Stimulated activated naive CD8-positive, alpha-beta T cell treated with anti-CD3 and anti-CD28 coated beads, Interleukin-15, Interleukin-2, amounts not matched to agents 100 ng/mL and 50 ng/mL, for 24 hours (primary cell): ENCODE measurements around the gene OGFOD3.
"Not testable (repeated sequence)": the region's sequence is repeated elsewhere in the genome, so short reads cannot be mapped to it uniquely, and the experiment has no call there.

Experiments used
- H3K27ac Mint-ChIP-seq: one replicate; pipeline ENCODE4 v1.8.0; 2021; ENCODE audit warnings: mild to moderate bottlenecking, mixed read lengths
- H3K27me3 Mint-ChIP-seq: one replicate; pipeline ENCODE4 v1.8.0; 2021; ENCODE audit warnings: mixed read lengths
- H3K36me3 Mint-ChIP-seq: one replicate; pipeline ENCODE4 v1.8.0; 2021; ENCODE audit warnings: low read depth, mixed read lengths
- H3K4me1 Mint-ChIP-seq: one replicate; pipeline ENCODE4 v1.8.0; 2021; ENCODE audit warnings: low read depth, mixed read lengths
- H3K4me3 Mint-ChIP-seq: one replicate; pipeline ENCODE4 v1.8.0; 2021; ENCODE audit warnings: mild to moderate bottlenecking, mixed read lengths
- H3K9me3 Mint-ChIP-seq: one replicate; pipeline ENCODE4 v1.8.0; 2021; ENCODE audit warnings: mixed read lengths

OGFOD3 gene

GRCh38 chr17:82356845-82357355 lies 61.5 kb downstream of the OGFOD3 start:
- Mint-ChIP-seq H3K27me3 (peaks cover 18% of the 10 kb centered on the region), H3K27ac (no peak overlapping the region), H3K4me3 (no peak overlapping the region), H3K36me3 (no peaks in the 10 kb centered on the region), H3K4me1 (peaks cover 10% of the 10 kb centered on the region), H3K9me3 (no peaks in the 10 kb centered on the region)

- no peaks in the 10 kb centered on the region for H3K36me3 Mint-ChIP-seq
- no peak overlapping the region for H3K4me3 Mint-ChIP-seq
- peaks cover 18% of the 10 kb centered on the region for H3K27me3 Mint-ChIP-seq
- peaks cover 19% of the 10 kb centered on the region for H3K4me1 Mint-ChIP-seq
- H3K27ac Mint-ChIP-seq: no peak overlapping the region
- H3K9me3 Mint-ChIP-seq: no peaks in the 10 kb centered on the region
Observed at GRCh38 chr17:82355770-82356427, 62.5 kb downstream of the OGFOD3 start.

- H3K27ac Mint-ChIP-seq: no peak overlapping the region
- peaks cover 18% of the 10 kb centered on the region for H3K27me3 Mint-ChIP-seq
- no peaks in the 10 kb centered on the region for H3K36me3 Mint-ChIP-seq
- peaks cover 19% of the 10 kb centered on the region for H3K4me1 Mint-ChIP-seq
- no peak overlapping the region for H3K4me3 Mint-ChIP-seq
- H3K9me3 Mint-ChIP-seq: no peaks in the 10 kb centered on the region
Observed at GRCh38 chr17:82354804-82355308, 63.5 kb downstream of the OGFOD3 start.

GRCh38 chr17:82353484-82353883 lies 64.9 kb downstream of the OGFOD3 start:
- H3K36me3 Mint-ChIP-seq: no peaks in the 10 kb centered on the region
- peaks cover 15% of the 10 kb centered on the region for H3K4me1 Mint-ChIP-seq
- no peak overlapping the region for H3K4me3 Mint-ChIP-seq
- H3K9me3 Mint-ChIP-seq: no peaks in the 10 kb centered on the region
- H3K27me3 Mint-ChIP-seq: peaks cover 18% of the 10 kb centered on the region
- no peak overlapping the region for H3K27ac Mint-ChIP-seq

- peaks cover 10% of the 10 kb centered on the region for H3K27me3 Mint-ChIP-seq
- H3K4me3 Mint-ChIP-seq: no peak overlapping the region
- H3K36me3 Mint-ChIP-seq: no peaks in the 10 kb centered on the region
- no peak overlapping the region for H3K27ac Mint-ChIP-seq
- H3K4me1 Mint-ChIP-seq: peaks cover 10% of the 10 kb centered on the region
- no peaks in the 10 kb centered on the region for H3K9me3 Mint-ChIP-seq
Observed at GRCh38 chr17:82351713-82352488, 66.5 kb downstream of the OGFOD3 start.

GRCh38 chr17:82351254-82351712 lies 67.1 kb downstream of the OGFOD3 start:
- Mint-ChIP-seq H3K4me1 (peaks cover 16% of the 10 kb centered on the region), H3K4me3 (no peak overlapping the region), H3K27me3 (peaks cover 13% of the 10 kb centered on the region), H3K27ac (no peak overlapping the region), H3K36me3 (no peaks in the 10 kb centered on the region), H3K9me3 (no peaks in the 10 kb centered on the region)

GRCh38 chr17:82350182-82351030 lies 68.0 kb downstream of the OGFOD3 start:
- H3K9me3 Mint-ChIP-seq: no peaks in the 10 kb centered on the region

GRCh38 chr17:82349287-82349701 lies 69.1 kb downstream of the OGFOD3 start:
- Mint-ChIP-seq H3K4me1 (peaks cover 17% of the 10 kb centered on the region), H3K4me3 (no peak overlapping the region), H3K36me3 (no peaks in the 10 kb centered on the region), H3K27ac (no peak overlapping the region), H3K27me3 (peaks cover 8% of the 10 kb centered on the region), H3K9me3 (no peaks in the 10 kb centered on the region)

More at GRCh38 chr17:82350182-82351030, 68.0 kb downstream of the OGFOD3 start:
- Mint-ChIP-seq H3K4me3 (no peak overlapping the region), H3K36me3 (no peaks in the 10 kb centered on the region), H3K27me3 (peaks cover 9% of the 10 kb centered on the region), H3K27ac (no peak overlapping the region), H3K4me1 (peaks cover 17% of the 10 kb centered on the region)

- Mint-ChIP-seq H3K36me3 (no peaks in the 10 kb centered on the region), H3K4me3 (no peak overlapping the region), H3K27ac (peak overlapping the region; percentile 65), H3K4me1 (peaks cover 17% of the 10 kb centered on the region), H3K9me3 (no peaks in the 10 kb centered on the region), H3K27me3 (peaks cover 8% of the 10 kb centered on the region)
Observed at GRCh38 chr17:82348866-82349265, 69.5 kb downstream of the OGFOD3 start.

GRCh38 chr17:82348434-82348833 lies 70.0 kb downstream of the OGFOD3 start:
- no peaks in the 10 kb centered on the region for H3K9me3 Mint-ChIP-seq

GRCh38 chr17:82347994-82348393 lies 70.4 kb downstream of the OGFOD3 start:
- H3K36me3 Mint-ChIP-seq, H3K27me3 Mint-ChIP-seq, H3K4me3 Mint-ChIP-seq, H3K9me3 Mint-ChIP-seq, H3K27ac Mint-ChIP-seq: not testable (repeated sequence)
- H3K4me1 Mint-ChIP-seq: peaks cover 17% of the 10 kb centered on the region

More at GRCh38 chr17:82348434-82348833, 70.0 kb downstream of the OGFOD3 start:
- Mint-ChIP-seq H3K4me3 (no peak overlapping the region), H3K36me3 (no peaks in the 10 kb centered on the region), H3K27ac (peak overlapping the region; percentile 65), H3K27me3 (peaks cover 8% of the 10 kb centered on the region), H3K4me1 (peaks cover 17% of the 10 kb centered on the region)

- Mint-ChIP-seq H3K4me3 (no peak overlapping the region), H3K27me3 (peaks cover 8% of the 10 kb centered on the region), H3K4me1 (peaks cover 13% of the 10 kb centered on the region), H3K9me3 (no peaks in the 10 kb centered on the region), H3K36me3 (no peaks in the 10 kb centered on the region), H3K27ac (no peak overlapping the region)
Observed at GRCh38 chr17:82346342-82347300, 71.8 kb downstream of the OGFOD3 start.

GRCh38 chr17:82345151-82345976 lies 73.0 kb downstream of the OGFOD3 start:
- no peak overlapping the region for H3K27ac Mint-ChIP-seq
- peaks cover 8% of the 10 kb centered on the region for H3K27me3 Mint-ChIP-seq
- H3K4me3 Mint-ChIP-seq: no peak overlapping the region
- peaks cover 7% of the 10 kb centered on the region for H3K4me1 Mint-ChIP-seq
- no peaks in the 10 kb centered on the region for H3K36me3 Mint-ChIP-seq
- no peaks in the 10 kb centered on the region for H3K9me3 Mint-ChIP-seq
